ENCODE data around the gene TRHDE.

GRCh38 chr12:72605975-72606374, 333.8 kb downstream of the TRHDE start:
- TF ChIP-seq POLR2AphosphoS5 (IDR thresholded peaks at IDR 0.05; ENCODE audit: low read depth, low read length) (no peak), POLR2A (IDR thresholded peaks at IDR 0.05; ENCODE audit: low read depth, low read length) (no peak)
